Measurements from ENCODE around the gene MFAP2. TPM values are rescaled to one million over a fixed set of nuclear protein-coding genes. Genes with fewer than 3 reads are reported as not detected.

MFAP2 gene
- total and polyA plus RNA-seq, 2 of the 8 experiments (the other 6 are each of a cell fraction or from before 2014, with no cell fraction given): 172 to 326 TPM

- no peak for TF ChIP-seq YY1 (IDR thresholded peaks at IDR 0.05; ENCODE audit: low read depth, low read length)
- TF ChIP-seq KDM1A (IDR thresholded peaks at IDR 0.05; ENCODE audit: borderline replicate concordance, low read length): no peak
- no peak for TF ChIP-seq BACH1 (IDR thresholded peaks at IDR 0.05; ENCODE audit: low read length)
- TF ChIP-seq EGR1 (IDR thresholded peaks at IDR 0.05; ENCODE audit: borderline replicate concordance, low read depth, low read length): no peak
- no peak for TF ChIP-seq MAX (IDR thresholded peaks at IDR 0.05)
These were observed 42.7 kb upstream of the MFAP2 start (continued) for GRCh38 chr1:17023102-17023501.
